MM.1S (cell line): ENCODE measurements around the gene CSRP1.

ENCODE experiments used
- DNase-seq: peaks from one replicate; pipeline ENCODE4 v3.0.0-alpha.2; 2015
- H2AFZ ChIP-seq: fragments of 300-600 bp; sonication (generic); 2 replicates; pipeline ENCODE4 v1.6.0; 2016; ENCODE audit warnings: antibody characterized with exemption, low read length
- H3F3A ChIP-seq: fragments of 300-600 bp; sonication (generic); 2 replicates; pipeline ENCODE4 v1.6.1; 2016; ENCODE audit warnings: mild to moderate bottlenecking, antibody characterized with exemption, low read length, moderate library complexity, mixed read lengths; ENCODE audit not compliant: insufficient read depth
- H3K27ac ChIP-seq: fragments of 300-600 bp; sonication (generic); 2 replicates; pipeline ENCODE4 v1.5.1; 2016; ENCODE audit warnings: mild to moderate bottlenecking, low read length
- H3K27me3 ChIP-seq: fragments of 300-600 bp; sonication (generic); replicated peaks from 2 replicates; pipeline ENCODE4 v1.6.0; 2016; ENCODE audit warnings: low read length; ENCODE audit not compliant: insufficient read depth
- H3K36me3 ChIP-seq: fragments of 300-600 bp; sonication (generic); replicated peaks from 2 replicates; pipeline ENCODE4 v1.6.1; 2016; ENCODE audit warnings: mild to moderate bottlenecking, low read length, mixed read lengths; ENCODE audit not compliant: insufficient read depth
- H3K4me1 ChIP-seq: fragments of 300-600 bp; sonication (generic); 2 replicates; pipeline ENCODE4 v1.6.1; 2016; ENCODE audit warnings: low read length, mixed read lengths
- H3K4me2 ChIP-seq: fragments of 300-600 bp; sonication (generic); 2 replicates; pipeline ENCODE4 v1.6.0; 2016; ENCODE audit warnings: low read depth, low read length
- H3K4me3 ChIP-seq: fragments of 300-600 bp; sonication (generic); 2 replicates; pipeline ENCODE4 v1.5.1; 2016; ENCODE audit warnings: low read length, mixed read lengths
- H3K79me2 ChIP-seq: fragments of 300-600 bp; sonication (generic); 2 replicates; pipeline ENCODE4 v1.6.1; 2016; ENCODE audit warnings: mixed run types, low read length, mixed read lengths
- H3K9ac ChIP-seq: fragments of 300-600 bp; sonication (generic); 2 replicates; pipeline ENCODE4 v1.6.1; 2016; ENCODE audit warnings: low read length, mixed read lengths
- H3K9me2 ChIP-seq: fragments of 300-600 bp; sonication (generic); replicated peaks from 2 replicates; pipeline ENCODE4 v1.6.1; 2016; ENCODE audit warnings: mild to moderate bottlenecking, low read length, mixed read lengths; ENCODE audit not compliant: insufficient read depth
- H3K9me3 ChIP-seq: fragments of 300-600 bp; sonication (generic); replicated peaks from 2 replicates; pipeline ENCODE4 v1.6.1; 2016; ENCODE audit warnings: mild to moderate bottlenecking, low read length, mixed read lengths; ENCODE audit not compliant: insufficient read depth
- H4K20me1 ChIP-seq: fragments of 300-600 bp; sonication (generic); 2 replicates; pipeline ENCODE4 v1.6.1; 2016; ENCODE audit warnings: mild to moderate bottlenecking, low read length, moderate library complexity, mixed read lengths; ENCODE audit not compliant: insufficient read depth
- CTCF ChIP-seq: fragments of 300-600 bp; sonication (generic); IDR thresholded peaks from 2 replicates; pipeline ENCODE4 v1.5.1; 2016; ENCODE audit warnings: antibody characterized with exemption, low read length, mixed read lengths
- EZH2 ChIP-seq: fragments of 300-600 bp; sonication (generic); optimal IDR thresholded peaks from 2 replicates; pipeline ENCODE3; 2017; ENCODE audit warnings: low read depth, mild to moderate bottlenecking, antibody characterized with exemption, low read length, mixed read lengths
- EZH2phosphoT487 ChIP-seq: fragments of 300-600 bp; sonication (generic); IDR thresholded peaks from 2 replicates; pipeline ENCODE4 v1.6.1; 2018; ENCODE audit warnings: antibody characterized with exemption, low read length

CSRP1 gene

GRCh38 chr1:201459775-201460174 lies 47.1 kb downstream of the CSRP1 start:
- H3K79me2 ChIP-seq = no peaks in the 10 kb centered on the region
- no peak overlapping the region for H3K27ac ChIP-seq
- no peaks in the 10 kb centered on the region for H3K9me3 ChIP-seq
- no peak for TF ChIP-seq EZH2phosphoT487
- no peak for TF ChIP-seq EZH2
- TF ChIP-seq CTCF = no peak
- DNase-seq = no peak
- no peaks in the 10 kb centered on the region for H4K20me1 ChIP-seq
- H3F3A ChIP-seq = no peaks in the 10 kb centered on the region
- no peaks in the 10 kb centered on the region for H3K36me3 ChIP-seq
- H2AFZ ChIP-seq = no peak overlapping the region
- H3K4me2 ChIP-seq = no peak overlapping the region
- H3K4me1 ChIP-seq = no peaks in the 10 kb centered on the region
- no peak overlapping the region for H3K9ac ChIP-seq
- H3K9me2 ChIP-seq = no peaks in the 10 kb centered on the region
- H3K27me3 ChIP-seq = no peaks in the 10 kb centered on the region; the same call in 1 of the 2 replicates
- no peak overlapping the region for H3K4me3 ChIP-seq

- Histone ChIP-seq H3F3A (no peaks in the 10 kb centered on the region), H3K4me2 (no peak overlapping the region), H3K4me1 (no peaks in the 10 kb centered on the region), H4K20me1 (no peaks in the 10 kb centered on the region), H3K9ac (no peak overlapping the region), H3K27me3 (no peaks in the 10 kb centered on the region; the same call in 1 of the 2 replicates), H3K9me2 (no peaks in the 10 kb centered on the region), H2AFZ (no peak overlapping the region), H3K36me3 (no peaks in the 10 kb centered on the region), H3K9me3 (no peaks in the 10 kb centered on the region), H3K4me3 (no peak overlapping the region), H3K27ac (no peak overlapping the region), H3K79me2 (no peaks in the 10 kb centered on the region)
- DNase-seq = no peak
- no peak for TF ChIP-seq EZH2phosphoT487
These were observed 47.9 kb downstream of the CSRP1 start for GRCh38 chr1:201459052-201459451.

- no peaks in the 10 kb centered on the region for H4K20me1 ChIP-seq
- no peaks in the 10 kb centered on the region for H3K9me3 ChIP-seq
- no peaks in the 10 kb centered on the region; the same call in 1 of the 2 replicates for H3K27me3 ChIP-seq
- TF ChIP-seq EZH2phosphoT487 (no peak), EZH2 (no peak), CTCF (no peak)
- H2AFZ ChIP-seq = no peak overlapping the region
- no peak overlapping the region for H3K27ac ChIP-seq
- no peaks in the 10 kb centered on the region for H3K79me2 ChIP-seq
- H3K9me2 ChIP-seq = no peaks in the 10 kb centered on the region
- no peak overlapping the region for H3K9ac ChIP-seq
- H3K4me1 ChIP-seq = no peaks in the 10 kb centered on the region
- no peaks in the 10 kb centered on the region for H3F3A ChIP-seq
- no peaks in the 10 kb centered on the region for H3K36me3 ChIP-seq
- no peak for DNase-seq
- H3K4me2 ChIP-seq = no peak overlapping the region
- no peak overlapping the region for H3K4me3 ChIP-seq
These were observed 49.4 kb downstream of the CSRP1 start for GRCh38 chr1:201457508-201457960.

- Histone ChIP-seq H3K27ac (no peak overlapping the region), H3K4me3 (no peak overlapping the region), H3K9me3 (no peaks in the 10 kb centered on the region), H3K9ac (no peak overlapping the region), H2AFZ (no peak overlapping the region), H3K79me2 (no peaks in the 10 kb centered on the region), H3K36me3 (no peaks in the 10 kb centered on the region), H3K4me1 (no peaks in the 10 kb centered on the region), H3K9me2 (no peaks in the 10 kb centered on the region), H4K20me1 (no peaks in the 10 kb centered on the region), H3K4me2 (no peak overlapping the region), H3K27me3 (no peaks in the 10 kb centered on the region; the same call in 1 of the 2 replicates), H3F3A (no peaks in the 10 kb centered on the region)
- TF ChIP-seq CTCF = no peak
- no peak for TF ChIP-seq EZH2phosphoT487
- TF ChIP-seq EZH2 = no peak
- DNase-seq = no peak
These were observed 50.2 kb downstream of the CSRP1 start for GRCh38 chr1:201456499-201457309.
